ENCODE data around the gene CNTN5. TPM values are rescaled to one million over a fixed set of nuclear protein-coding genes. Genes with fewer than 3 reads are reported as not detected.

Gene CNTN5
- polyA plus RNA-seq, 1 of the 3 experiments (the other 2 are of a cell fraction) = not detected

- Histone ChIP-seq H3K4me2 (no peak overlapping the region), H3K9ac (no peak overlapping the region), H3K4me1 (ENCODE audit: control insufficient read depth in 1 of 2, insufficient read depth in 2 of 2, low read depth in 1 of 2, low read length in 1 of 2) (no peaks in the 10 kb centered on the region), H3K4me3 (ENCODE audit: low read depth in 2 of 2, low read length in 1 of 2) (no peak overlapping the region), H3K27me3 (ENCODE audit: insufficient read depth) (no peaks in the 10 kb centered on the region), H3K79me2 (ENCODE audit: insufficient read depth) (no peaks in the 10 kb centered on the region), H3K36me3 (replicated peaks in 1 of 2; ENCODE audit: control insufficient read depth in 1 of 2, insufficient read depth in 2 of 2, low read length in 1 of 2) (no peaks in the 10 kb centered on the region), H3K27ac (ENCODE audit: low read depth in 2 of 2, low read length in 1 of 2) (no peak overlapping the region), H3K9me2 (no peaks in the 10 kb centered on the region), H3F3A (replicated peaks; ENCODE audit: insufficient read depth) (no peaks in the 10 kb centered on the region), H2AFZ (ENCODE audit: low read depth) (no peak overlapping the region), H3K9me3 (no peaks in the 10 kb centered on the region), H4K20me1 (ENCODE audit: insufficient read depth) (no peaks in the 10 kb centered on the region)
- 2% methylated on average over 5 of the region's 5 CpGs for WGBS (ENCODE audit: low lambda C conversion rate)
- no peak for DNase-seq
- TF ChIP-seq SIN3A (IDR thresholded peaks at IDR 0.05; ENCODE audit: borderline replicate concordance, low read depth, low read length) (no peak), YY1 (IDR thresholded peaks at IDR 0.05; ENCODE audit: low read depth) (no peak), TEAD4 (IDR thresholded peaks at IDR 0.05; ENCODE audit: borderline replicate concordance, insufficient read depth) (no peak), TAF1 (IDR thresholded peaks at IDR 0.05; ENCODE audit: borderline replicate concordance, low read depth, low read length) (no peak), RCOR1 (IDR thresholded peaks at IDR 0.05; ENCODE audit: low read length) (no peak), NRF1 (IDR thresholded peaks at IDR 0.05; ENCODE audit: low read depth, low read length) (no peak), SMC3 (IDR thresholded peaks at IDR 0.05; ENCODE audit: low read depth, low read length) (no peak), EZH2phosphoT487 (IDR thresholded peaks at IDR 0.05; ENCODE audit: borderline replicate concordance, low read depth) (no peak), MXI1 (IDR thresholded peaks at IDR 0.05; ENCODE audit: low read depth, low read length) (no peak), FOXJ3 (CRISPR knock-in tag; IDR thresholded peaks at IDR 0.05) (no peak), USF2 (IDR thresholded peaks at IDR 0.05; ENCODE audit: borderline replicate concordance, low read depth, low read length) (no peak), FOSL2 (IDR thresholded peaks at IDR 0.05; ENCODE audit: borderline replicate concordance, low read depth) (no peak), CHD2 (IDR thresholded peaks at IDR 0.05; ENCODE audit: low read length, partially characterized antibody) (no peak), GATA2 (CRISPR knock-in tag; IDR thresholded peaks at IDR 0.05) (no peak), ELF1 (IDR thresholded peaks at IDR 0.05) (no peak), JUND (IDR thresholded peaks at IDR 0.05) (no peak)
- TF ChIP-seq, protein P1, sequence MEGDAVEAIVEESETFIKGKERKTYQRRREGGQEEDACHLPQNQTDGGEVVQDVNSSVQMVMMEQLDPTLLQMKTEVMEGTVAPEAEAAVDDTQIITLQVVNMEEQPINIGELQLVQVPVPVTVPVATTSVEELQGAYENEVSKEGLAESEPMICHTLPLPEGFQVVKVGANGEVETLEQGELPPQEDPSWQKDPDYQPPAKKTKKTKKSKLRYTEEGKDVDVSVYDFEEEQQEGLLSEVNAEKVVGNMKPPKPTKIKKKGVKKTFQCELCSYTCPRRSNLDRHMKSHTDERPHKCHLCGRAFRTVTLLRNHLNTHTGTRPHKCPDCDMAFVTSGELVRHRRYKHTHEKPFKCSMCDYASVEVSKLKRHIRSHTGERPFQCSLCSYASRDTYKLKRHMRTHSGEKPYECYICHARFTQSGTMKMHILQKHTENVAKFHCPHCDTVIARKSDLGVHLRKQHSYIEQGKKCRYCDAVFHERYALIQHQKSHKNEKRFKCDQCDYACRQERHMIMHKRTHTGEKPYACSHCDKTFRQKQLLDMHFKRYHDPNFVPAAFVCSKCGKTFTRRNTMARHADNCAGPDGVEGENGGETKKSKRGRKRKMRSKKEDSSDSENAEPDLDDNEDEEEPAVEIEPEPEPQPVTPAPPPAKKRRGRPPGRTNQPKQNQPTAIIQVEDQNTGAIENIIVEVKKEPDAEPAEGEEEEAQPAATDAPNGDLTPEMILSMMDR (IDR thresholded peaks at IDR 0.05) = no peak
- TF ChIP-seq, protein P2, sequence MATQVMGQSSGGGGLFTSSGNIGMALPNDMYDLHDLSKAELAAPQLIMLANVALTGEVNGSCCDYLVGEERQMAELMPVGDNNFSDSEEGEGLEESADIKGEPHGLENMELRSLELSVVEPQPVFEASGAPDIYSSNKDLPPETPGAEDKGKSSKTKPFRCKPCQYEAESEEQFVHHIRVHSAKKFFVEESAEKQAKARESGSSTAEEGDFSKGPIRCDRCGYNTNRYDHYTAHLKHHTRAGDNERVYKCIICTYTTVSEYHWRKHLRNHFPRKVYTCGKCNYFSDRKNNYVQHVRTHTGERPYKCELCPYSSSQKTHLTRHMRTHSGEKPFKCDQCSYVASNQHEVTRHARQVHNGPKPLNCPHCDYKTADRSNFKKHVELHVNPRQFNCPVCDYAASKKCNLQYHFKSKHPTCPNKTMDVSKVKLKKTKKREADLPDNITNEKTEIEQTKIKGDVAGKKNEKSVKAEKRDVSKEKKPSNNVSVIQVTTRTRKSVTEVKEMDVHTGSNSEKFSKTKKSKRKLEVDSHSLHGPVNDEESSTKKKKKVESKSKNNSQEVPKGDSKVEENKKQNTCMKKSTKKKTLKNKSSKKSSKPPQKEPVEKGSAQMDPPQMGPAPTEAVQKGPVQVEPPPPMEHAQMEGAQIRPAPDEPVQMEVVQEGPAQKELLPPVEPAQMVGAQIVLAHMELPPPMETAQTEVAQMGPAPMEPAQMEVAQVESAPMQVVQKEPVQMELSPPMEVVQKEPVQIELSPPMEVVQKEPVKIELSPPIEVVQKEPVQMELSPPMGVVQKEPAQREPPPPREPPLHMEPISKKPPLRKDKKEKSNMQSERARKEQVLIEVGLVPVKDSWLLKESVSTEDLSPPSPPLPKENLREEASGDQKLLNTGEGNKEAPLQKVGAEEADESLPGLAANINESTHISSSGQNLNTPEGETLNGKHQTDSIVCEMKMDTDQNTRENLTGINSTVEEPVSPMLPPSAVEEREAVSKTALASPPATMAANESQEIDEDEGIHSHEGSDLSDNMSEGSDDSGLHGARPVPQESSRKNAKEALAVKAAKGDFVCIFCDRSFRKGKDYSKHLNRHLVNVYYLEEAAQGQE (IDR thresholded peaks at IDR 0.05; ENCODE audit: low read depth, low read length) = no peak
- CTCF ChIA-PET = no interaction called here
- POLR2A ChIA-PET = no interaction called here
These were observed 1276.8 kb downstream of the CNTN5 start for GRCh38 chr11:100297516-100297915.

All from SK-N-SH (cell line).